NCI-H345 treated with DMSO at 0.1 percent for 48 hours (cell line): ENCODE results near the gene AGRN.
"Not testable (repeated sequence)": the region's sequence is repeated elsewhere in the genome, so short reads cannot be mapped to it uniquely, and the experiment has no call there.

Source experiments
- DNase-seq: peaks from one replicate; lab custom pipeline; 2025; ENCODE audit not compliant: unreplicated experiment; lab: John Stamatoyannopoulos, UW

Gene AGRN

DNA sequence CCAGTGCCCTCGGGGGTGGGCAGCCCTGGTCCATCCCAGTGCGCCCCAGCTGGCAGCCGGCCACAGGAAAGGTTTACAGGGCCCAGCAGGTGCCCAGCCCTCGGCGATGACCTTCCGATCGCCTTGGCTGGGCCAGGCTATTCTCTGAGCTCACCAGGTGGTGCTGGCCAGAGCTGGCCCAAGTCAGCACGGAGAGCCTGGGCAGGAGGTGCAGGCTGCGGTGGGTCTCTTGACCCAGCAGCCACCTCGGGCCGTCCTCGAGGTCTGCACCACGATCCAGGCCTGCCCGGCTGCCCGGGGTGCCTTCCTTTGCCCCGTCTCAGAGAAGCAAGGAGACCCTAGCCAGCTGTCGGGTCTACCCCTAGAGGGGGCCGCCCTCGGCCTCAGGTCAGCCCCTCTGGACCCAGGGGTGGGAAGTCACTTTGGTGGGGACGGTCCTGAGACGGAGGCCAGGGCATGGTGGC lies 38.4 kb upstream of the AGRN start:
- DNase-seq, result no peak

DNA sequence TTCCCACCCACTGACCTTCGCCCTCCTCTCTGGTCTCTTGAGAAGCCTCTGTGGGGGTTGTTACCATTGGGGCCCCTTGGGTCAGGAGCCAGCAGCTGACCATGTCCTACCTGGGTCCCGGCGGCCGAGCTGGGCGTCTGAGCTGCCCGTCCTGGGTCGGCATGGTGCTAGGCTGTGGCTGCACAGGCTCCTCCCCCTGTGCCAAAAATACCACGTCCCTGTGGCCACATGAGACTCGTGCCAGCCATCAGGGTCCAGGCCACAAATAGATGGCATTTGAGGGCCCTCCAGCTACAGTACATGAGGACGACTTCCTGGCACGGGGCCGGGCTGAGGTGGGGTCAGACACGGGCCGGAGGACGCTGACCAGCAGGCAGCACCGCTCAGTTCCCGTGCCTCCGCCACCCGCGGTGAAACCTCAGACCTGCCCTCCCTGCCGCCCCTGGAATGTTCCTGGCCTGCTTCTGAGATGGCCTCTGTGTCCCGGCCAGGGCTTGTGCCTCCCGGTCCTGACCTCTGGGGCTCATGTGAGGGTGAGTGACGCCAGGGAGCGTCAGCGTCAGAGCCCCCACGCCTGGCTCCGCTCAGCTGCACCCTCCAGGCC lies 37.9 kb upstream of the AGRN start, which contains the start of gene PERM1:
PERM1 (minus strand) TSS at position 139 of the 604 bp plus-strand sequence. CDS start 1,064 bp downstream, outside the sequence.
- no peak for DNase-seq

DNA sequence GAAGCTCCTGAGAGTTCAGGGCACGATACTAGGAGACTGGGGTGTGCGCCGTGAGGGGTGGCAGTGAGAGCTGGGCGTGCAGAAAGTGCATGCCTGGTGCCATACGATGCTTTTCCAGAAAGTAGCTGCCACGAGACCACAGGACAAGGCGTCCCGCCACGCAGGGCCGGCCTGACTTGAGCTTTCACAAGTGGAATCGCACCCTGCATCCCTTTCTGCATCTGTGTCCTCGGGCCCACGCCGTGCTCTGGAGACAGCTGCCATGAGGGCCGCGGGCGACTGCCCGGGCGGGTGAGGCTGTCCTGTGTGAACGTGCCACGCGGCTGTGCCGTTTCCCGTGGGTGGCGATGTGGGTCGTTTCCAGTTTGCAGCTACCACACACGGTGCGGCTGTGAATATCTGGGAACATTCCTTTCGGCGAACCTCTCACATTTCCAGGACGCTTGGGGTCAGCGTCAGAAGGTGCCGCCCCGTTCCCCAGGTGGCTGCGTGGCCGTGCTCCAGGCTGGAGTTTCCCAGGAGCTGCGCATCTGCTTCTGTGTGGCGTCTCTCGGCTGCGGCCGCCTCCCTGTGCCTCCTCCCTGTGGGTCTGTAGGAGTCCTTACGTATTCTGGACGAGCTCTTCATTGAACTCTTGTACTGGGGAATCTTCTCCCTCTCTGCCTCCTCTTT lies 37.0 kb upstream of the AGRN start:
- DNase-seq, result no peak

DNA sequence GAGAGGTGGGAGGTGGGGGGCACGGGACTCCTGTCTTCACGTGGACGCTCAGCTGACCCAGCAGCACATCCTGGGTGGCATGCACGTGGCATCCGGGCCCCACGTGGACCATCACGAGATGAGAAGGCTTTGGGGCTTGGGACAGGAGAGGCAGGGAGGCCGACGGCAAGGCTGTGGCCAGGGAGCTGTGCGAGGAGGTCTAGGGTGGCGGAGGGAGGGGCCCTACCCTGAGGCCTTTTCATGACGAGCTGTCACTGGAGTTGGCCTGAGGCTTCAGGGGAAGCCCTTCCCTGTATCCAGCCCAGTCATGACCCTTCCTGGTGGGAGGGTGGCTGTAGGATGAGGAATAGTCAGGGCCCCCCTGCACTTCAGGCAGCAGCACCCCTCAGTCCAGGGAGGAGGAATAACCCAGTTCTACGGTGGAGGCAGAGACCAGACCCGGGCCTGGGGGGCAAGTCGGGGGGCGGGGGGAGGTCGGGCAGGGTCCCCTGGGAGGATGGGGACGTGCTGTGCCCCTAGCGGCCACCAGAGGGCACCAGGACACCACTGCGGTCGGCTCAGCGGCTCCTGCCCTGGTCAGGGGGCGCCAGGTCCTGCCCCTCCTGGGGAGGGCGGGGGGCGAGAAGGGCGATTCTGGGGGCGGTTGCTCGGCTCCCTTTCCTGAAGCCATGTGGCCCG lies 36.0 kb upstream of the AGRN start:
- peak; percentile 11 for DNase-seq

DNA sequence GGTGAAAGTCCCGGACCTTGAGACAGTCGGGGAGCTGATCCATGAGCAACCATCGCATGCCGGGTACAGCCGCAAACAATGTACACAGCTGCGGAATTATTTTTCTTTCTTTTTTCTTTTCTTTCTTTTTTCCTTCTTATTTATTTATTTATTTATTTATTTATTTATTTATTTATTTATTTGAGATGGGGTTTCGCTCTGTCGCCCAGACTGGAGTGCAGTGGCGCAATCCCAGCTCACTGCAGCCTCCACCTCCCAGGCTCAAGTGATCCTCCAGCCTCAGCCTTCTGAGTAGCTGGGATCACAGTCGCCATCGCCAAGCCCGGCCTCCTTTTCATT lies 35.5 kb upstream of the AGRN start:
- DNase-seq, result no peak

DNA sequence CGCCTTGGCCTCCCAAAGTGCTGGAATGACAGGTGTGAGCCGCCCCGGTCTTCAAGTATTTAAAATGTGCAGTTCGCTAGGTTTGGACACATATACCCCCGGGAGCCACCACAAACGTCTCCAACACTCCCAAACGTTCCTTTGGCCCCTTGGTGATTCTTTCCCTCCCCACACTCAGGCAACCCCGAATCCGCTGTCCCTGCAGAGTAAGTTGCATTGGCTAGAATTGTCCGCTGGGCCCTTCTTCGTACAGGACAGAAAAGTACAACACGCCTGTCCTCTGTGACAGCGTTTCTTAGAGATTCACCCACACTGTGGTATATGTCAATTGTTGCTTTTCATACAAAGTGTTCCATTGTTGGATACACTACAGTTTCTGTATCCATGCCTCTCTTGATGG lies 34.8 kb upstream of the AGRN start:
- DNase-seq, result no peak

DNA sequence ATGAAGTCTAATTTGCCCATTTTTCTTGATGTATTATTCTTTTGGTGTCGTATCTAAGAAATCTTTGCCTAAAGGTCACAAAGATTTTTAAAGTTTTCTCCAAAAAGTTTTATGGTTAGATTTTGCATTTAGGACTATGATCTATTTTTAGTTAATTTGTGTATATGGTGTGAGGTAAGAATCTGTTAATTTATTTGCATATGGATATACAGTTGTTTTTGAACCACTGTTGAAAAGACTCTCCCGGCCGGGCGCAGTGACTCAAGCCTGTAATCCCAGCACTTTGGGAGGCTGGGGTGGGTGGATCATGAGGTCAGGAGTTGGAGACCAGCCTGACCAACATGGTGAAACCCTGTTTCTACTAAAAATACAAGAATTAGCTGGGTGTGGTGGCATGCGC lies 31.9 kb upstream of the AGRN start:
- DNase-seq, result not testable (repeated sequence)

DNA sequence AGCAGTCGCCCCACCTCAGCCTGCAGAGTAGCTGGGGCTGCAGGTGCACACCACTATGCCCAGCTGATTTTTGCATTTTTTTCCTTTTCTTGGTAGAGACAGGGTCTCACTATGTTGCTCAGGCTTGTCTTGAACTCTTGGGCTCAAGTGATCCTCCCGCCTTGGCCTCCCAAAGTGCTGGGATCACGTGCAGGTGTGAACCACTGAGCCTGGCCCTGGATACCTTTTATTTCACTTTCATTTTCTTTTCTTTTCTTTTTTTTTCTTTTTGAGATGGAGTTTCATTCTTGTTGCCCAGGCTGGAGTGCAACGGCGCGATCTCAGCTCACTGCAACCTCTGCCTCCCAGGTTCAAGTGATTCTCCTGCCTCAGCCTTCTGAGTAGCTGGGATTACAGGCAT lies 28.6 kb upstream of the AGRN start:
- not testable (repeated sequence) for DNase-seq

DNA sequence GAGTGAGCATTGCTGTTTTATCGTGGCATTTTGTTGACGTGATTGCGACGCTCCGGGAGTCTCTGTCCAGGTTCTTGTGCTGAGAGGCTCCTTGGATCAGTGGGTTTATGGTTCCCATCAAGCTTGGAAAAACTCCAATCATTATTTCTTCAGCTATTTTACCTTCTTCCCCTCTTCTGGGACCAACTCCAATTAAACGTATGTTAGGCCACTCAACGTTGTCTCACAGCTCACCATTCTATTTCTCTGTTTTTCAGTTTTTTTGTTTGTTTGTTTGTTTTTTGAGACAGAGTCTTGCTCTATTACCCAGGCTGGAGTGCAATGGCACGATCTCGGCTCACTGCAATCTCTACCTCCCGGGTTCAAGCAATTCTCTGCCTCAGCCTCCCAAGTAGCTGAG lies 28.0 kb upstream of the AGRN start:
- DNase-seq, result no peak

DNA sequence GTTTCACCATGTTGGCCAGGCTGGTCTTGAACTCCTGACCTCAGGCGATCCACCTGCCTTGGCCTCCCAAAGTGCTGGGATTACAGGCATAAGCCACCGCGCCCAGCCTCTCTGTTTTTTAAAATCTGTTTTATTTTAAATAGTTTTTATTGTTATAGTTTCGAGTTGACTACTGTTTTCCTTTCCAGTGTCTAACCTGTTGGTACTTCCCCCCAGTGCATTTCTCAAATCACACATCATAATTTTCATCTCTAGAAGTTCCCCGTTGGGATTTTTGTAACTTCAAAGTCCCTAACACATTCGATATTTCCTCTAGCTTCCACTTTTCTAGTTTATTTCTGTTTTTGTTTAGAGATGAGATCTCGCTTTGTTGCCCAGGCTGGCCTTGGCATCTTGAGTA lies 27.6 kb upstream of the AGRN start:
- DNase-seq, result no peak

DNA sequence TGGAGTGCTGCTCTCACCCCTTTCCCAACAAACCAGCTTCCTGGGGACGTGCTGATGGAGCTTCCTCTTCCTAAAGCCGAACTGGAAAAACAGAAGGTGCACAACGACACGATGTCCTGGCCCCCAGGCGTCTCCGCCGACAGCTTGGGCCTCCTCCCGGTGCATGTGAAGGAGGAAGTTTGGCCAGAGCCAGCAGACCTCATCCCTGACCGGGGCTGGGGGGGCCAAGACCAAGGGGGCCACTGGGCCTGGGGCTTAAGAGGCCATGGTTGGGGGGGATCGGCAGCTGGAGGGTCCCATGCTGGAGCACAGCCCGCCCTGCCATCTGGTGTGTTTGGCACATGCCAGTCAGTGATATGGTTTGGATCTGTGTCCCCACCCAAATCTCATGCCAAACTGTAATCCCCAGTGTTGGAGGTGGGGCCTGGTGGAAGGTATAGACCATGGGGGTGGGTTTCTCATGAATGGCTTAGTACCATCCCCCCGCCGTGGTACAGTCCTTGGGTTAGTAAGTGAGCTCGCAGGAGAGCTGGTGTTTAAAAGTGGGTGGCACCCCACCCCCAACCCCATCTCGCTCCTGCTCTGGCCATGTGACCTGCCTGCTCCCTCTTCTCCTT lies 26.4 kb upstream of the AGRN start:
- no peak for DNase-seq

DNA sequence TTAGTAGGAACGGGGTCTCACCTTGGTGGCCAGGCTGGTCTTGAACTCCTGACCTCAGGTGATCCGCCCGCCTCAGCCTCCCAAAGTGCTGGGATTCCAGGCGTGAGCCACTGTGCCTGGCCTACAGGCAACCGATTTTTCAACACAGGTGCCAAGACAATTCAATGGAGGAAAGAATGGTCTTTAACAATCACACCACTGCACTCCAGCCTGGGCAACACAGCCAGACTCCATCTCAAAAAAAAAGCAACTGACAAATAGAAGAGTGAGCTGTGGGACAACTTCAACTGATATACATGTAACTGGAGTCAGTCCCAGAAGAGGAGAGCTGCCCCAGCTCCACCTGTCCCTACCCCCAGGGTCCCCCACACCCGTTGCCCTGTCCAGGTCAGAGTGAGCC lies 25.4 kb upstream of the AGRN start:
- DNase-seq, result not testable (repeated sequence)

DNA sequence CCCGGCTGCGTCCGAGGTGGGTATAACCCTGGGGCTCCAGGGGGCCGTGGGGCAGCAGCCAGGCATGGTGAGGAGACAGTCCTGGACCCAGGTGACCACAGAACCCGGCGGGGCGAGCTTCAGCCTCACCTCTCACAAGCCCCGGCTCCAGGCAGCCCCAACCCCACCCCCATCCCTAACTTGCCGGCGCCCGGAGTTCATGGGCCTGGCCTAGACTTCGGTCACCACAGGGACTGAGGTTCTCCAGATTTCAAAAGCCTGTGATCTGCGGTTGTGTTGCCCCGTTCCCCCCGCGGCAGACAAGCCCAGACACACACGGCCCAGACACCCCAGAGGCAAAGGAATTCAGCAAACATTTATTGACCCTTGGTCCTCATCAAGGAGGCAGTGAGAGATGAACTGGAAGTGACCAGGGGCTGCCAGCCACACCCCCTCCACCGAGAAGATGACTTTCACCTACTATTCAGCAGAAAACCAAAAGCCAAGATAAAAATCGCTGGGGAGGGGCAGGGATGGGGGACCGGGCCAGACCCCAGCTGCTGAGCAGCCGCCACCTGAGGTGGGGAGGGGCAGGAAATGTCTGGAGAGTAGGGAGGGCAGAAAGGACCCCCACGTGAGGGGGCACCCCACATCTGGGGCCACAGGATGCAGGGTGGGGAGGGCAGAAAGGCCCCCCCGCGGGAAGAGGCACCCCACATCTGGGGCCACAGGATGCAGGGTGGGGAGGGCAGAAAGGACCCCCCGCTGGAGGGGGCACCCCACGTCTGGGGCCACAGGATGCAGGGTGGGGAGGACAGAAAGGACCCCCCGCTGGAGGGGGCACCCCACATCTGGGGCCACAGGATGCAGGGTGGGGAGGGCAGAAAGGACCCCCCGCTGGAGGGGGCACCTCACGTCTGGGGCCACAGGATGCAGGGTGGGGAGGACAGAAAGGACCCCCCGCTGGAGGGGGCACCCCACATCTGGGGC lies 24.0 kb upstream of the AGRN start:
- DNase-seq, result no peak

DNA sequence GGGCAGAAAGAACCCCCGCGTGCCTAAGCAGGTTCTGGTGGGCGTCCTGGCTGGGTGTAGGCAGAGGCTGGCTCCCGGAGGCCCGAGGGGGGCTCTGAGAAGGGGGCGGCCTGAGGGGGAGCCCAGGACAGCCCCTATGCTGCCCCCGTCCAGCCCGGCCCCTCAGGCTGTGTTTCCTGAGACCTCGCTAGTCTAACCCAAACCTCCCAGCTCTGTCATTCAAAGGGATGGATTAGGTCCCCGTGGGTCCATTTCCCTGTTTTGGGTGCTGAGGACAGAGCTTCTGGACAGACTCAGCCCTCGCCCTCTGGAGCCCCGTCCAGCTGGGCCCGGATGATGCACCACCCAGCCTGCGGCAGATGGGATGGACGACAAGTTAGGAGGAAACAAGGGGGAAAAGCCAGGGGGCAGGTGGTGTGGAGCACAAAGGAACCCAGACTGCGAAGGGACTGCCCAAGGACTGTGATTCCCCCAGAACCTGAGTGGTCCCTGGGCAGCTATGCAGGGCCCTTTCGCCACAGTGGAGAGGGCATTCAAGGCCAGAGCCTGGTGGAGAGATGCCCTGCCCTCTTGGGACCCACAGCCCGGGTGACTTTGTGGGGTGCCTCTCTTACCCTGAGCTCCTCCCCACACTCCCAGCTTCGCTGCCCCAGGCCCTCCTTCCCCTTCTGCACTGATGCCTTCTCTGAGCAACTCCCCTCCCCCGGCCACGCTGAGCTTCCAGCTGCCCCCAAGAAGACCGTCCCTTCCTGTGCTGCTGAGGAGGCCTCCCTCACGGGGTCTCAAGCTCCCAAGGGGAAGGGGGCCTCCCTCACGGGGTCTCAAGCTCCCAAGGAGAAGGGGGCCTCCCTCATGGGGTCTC lies 22.8 kb upstream of the AGRN start:
- DNase-seq, result no peak

DNA sequence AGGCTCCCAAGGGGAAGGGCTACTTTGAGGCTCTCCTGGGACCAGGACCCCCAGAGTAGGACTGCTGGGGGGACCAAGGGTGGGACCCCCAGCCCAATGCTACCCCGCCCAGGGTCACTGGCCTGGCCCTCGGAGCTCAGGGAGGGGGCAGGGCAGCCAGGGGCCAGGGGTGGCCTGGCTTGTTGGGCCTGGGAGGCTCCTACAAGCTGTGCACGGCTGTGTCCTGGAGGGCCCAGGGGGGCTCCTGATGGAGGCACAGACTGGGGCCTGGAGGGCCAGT lies 22.3 kb upstream of the AGRN start:
- DNase-seq, result no peak

DNA sequence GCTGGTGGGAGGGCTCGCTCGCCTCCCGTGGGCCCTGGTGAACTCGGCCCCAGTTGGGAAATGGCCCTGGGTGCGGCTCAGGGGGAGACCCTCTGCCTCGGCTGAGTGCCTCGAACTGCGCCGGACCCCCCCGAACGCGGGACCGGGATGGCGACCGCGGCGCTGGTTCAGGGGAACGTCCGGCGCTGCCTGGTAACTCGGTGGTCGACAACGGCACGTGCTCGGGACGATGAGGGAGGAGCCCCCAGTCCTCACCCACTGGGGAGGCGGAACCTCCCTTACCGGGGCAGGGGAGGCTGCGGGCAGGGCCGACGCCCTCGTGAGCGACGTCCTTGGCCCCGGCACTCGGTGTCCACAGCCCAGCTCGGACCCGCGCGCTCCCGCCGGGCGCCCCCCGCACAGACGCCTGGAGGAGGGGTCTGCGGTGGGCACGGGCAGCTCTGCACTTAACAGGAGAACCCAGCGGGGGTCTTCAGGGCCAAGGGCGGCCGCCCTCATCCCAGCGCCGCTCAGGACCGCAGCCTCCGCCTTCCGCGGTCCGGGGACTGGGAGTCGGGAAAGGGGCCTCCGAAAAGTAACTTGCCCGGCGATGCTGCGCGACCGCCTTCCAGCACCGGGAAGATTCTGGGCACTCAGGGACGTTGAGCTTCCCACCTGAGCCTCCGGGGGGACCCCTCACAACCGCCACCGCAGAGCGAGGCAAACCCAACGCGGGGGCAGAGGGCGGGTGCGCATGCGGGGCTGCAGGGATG lies 21.8 kb upstream of the AGRN start:
- DNase-seq, result no peak

DNA sequence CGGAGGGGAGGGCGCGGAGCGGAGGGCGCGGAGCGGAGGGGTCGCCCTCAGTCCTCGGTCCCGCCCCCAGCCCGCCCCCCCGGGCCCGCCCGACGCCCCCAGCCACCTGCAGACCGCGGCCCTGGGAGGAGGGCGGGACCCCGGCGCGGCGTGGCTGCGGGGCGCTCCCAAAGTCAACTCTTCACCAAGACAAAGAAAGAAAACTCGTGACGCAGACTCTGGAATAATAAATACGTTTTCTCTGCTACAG lies 21.2 kb upstream of the AGRN start:
- no peak for DNase-seq

DNA sequence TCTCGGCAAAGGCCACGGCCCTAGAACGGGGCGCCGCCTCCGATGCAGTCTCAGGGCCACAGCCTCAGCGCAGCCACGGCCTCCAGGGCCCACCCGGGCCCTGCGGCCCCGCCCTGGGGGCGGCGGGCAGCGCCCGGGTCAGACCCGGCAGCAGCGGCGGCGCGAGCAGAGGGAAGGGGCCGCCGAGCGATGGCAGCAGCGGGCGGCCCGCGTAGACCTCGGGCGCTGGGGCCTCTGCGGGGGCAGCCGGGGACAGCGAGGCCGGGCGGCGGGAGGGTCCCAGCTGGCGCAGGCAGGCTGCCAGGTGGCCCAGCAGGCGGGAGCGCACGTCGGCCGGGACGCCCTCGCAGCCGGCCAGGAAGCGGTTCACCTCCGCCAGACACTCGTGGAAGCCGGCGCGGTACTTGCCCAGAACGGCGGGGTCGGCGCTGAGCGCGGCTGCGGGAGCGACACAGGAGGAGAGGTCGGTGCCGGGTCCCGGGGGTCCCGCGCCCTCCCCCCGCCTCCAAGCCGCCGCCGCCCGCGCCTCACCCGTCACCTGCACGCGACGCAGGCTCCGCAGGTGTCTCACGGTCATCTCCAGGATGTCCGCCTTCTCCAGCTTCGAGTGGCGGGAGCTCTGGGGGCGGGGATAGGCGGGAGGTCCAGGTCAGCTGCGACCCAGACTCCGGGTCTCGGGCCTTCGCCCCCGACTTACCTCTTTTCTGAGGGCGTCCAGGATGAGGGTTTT lies 20.8 kb upstream of the AGRN start:
- no peak for DNase-seq

DNA sequence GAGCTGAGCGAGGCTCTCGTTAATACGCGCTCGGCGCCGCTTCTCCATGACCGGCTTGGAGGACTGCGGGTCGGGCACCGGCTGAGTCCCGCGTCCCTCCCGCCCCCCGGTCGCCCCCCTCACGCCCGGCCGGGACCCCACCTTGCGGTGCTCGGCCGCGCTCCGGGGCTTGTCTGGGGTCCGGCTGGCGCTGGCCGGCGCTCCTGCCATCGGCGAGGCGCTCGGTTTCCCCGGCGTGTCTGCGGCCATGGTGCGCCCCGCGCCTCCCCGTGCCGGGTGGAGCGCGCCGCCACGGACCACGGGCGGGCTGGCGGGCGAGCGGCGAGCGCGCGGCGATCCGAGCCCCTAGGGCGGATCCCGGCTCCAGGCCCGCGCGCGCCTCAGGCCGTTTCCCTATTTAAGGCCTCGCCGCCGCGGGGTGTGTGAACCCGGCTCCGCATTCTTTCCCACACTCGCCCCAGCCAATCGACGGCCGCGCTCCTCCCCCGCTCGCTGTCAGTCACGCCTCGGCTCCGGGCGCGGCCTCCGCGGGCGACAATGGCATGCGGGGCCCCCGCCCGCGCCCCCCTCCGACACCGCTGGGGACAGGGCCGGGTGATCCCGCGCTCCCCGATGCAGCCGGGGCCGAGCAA lies 20.1 kb upstream of the AGRN start, which contains the start of gene HES4:
HES4 (minus strand) TSS at position 373 of the 632 bp plus-strand sequence; CDS start at position 249, 124 bp downstream.
- no peak for DNase-seq
